Spinal cord (tissue), 10 donors: ENCODE results near the gene ADAM30. TPM values are rescaled to one million over a fixed set of nuclear protein-coding genes. Genes with fewer than 3 reads are reported as not detected.

Experiments
- DNase-seq, 6 donors: peaks; one replicate each; pipeline versions ENCODE4 v3.0.0 to v3.0.0-alpha.2; 2013 to 2015; ENCODE audit warnings: low spot score in 6 of 6, low read depth in 4 of 6
- H3K27ac ChIP-seq: one replicate; pipeline ENCODE4 v1.5.1; 2013; ENCODE audit warnings: low read depth, low read length, control low read depth
- H3K27me3 ChIP-seq: one replicate; pipeline ENCODE4 v1.6.1; 2013; ENCODE audit warnings: low read length; ENCODE audit not compliant: control insufficient read depth, insufficient read depth
- H3K36me3 ChIP-seq: one replicate; pipeline ENCODE4 v1.6.1; 2013; ENCODE audit warnings: low read length; ENCODE audit not compliant: control insufficient read depth, insufficient read depth
- H3K4me1 ChIP-seq: one replicate; pipeline ENCODE4 v1.6.1; 2013; ENCODE audit warnings: low read length; ENCODE audit not compliant: control insufficient read depth, insufficient read depth
- H3K4me3 ChIP-seq: one replicate; pipeline ENCODE4 v1.5.1; 2013; ENCODE audit warnings: low read depth, low read length, control low read depth
- H3K9me3 ChIP-seq: one replicate; pipeline ENCODE4 v1.6.1; 2013; ENCODE audit warnings: low read length; ENCODE audit not compliant: control insufficient read depth, insufficient read depth
- WGBS: methylation state at CpG from one replicate; pipeline ENCODE4 v1.1.5; 2013; ENCODE audit warnings: missing lambda C conversion rate; ENCODE audit not compliant: insufficient coverage; 5-methylcytosine and 5-hydroxymethylcytosine counted together
- polyA plus RNA-seq, 2 donors: library from polyadenylated mRNA; unstranded; fragments of 120-200 nt; gene quantifications; one replicate each; pipeline ENCODE4 v1.2.1, GENCODE V29; 2013; ENCODE audit not compliant: insufficient read length in 2 of 2
- total RNA-seq, 2 donors: library from RNA; depleted of rRNA in 1 of 2; stranded (reverse); fragments of 120-200 nt in 1 of 2; fragments of >200 nt in 1 of 2; gene quantifications; one replicate each; pipeline versions ENCODE4 v1.2.3 to v1.2.4, GENCODE V29; 2013 to 2014
- donor health status: healthy.

Gene ADAM30
- total and polyA plus RNA-seq, 4 donors = not detected

DNA sequence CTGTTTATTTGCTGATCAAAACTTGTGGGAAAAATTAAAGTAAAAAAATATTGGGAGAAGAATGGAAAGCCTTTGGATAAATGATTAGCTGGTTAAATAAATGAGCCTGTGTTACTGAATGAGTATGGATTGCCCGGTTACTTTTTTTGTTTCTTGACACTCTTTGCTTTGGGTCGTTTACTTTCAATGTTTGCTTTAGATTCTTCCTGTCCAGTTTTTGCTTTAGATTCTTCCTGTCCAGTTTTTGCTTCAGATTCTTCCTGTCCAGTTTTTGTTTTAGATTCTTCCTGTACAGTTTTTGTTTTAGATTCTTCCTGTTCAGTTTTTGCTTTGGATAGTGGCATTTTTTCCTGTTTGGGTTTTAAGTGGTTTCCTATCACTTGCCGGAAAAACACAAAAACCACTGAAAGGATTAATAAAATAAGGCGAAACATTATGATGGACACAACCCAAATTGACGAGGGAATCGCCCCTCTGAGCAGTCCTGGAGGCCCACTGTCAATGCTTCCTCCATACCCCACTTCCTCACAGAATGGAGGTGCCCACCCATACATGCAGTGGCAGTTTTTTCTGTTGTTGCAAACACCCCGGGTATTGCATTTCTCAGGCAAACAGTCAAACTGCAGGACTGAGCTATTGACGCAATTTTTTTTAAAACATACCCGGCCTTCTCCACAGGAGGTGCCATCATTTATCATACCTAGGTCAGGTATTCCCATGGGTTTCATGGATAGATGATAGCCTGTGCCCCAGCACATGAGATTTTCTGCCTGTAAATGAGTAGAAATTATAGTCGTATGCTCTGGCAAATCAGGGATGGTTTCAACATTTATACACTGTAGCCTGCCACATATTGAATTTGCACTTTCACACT, 2.3 kb downstream of the ADAM30 start:
- DNase-seq = no peak
- Histone ChIP-seq H3K27me3 (no peaks in the 10 kb centered on the region), H3K27ac (no peak overlapping the region), H3K36me3 (no peaks in the 10 kb centered on the region), H3K4me1 (no peaks in the 10 kb centered on the region), H3K4me3 (no peak overlapping the region), H3K9me3 (no peaks in the 10 kb centered on the region)
- WGBS = 77% methylated on average over 7 of the region's 10 CpGs

DNA sequence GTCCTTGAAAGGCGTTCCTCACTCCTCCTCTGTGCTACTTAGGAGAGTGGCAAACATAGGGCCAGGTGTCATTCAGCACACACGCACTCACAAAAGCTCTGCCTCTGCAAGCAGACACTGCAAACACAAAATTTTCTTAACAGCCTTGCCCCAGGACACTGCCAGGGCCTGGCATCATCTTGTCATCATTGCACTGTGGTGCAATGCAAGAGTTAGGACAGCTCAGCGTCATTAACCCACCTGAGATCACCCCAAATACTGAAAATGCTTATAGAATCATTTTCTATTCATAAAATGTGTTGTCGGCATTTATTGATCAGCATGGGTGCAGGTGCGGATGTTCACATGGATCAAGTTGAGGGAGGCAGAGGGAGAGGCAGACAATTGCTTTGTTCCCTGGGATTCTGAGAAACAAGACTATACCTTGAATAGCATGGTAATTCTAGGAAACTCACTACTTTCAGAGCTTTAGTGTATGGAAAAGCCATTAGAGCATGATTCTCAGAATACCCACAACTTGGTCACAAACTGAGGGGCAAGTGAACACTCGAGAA, 3.0 kb downstream of the ADAM30 start:
- no peaks in the 10 kb centered on the region for H3K27me3 ChIP-seq
- 82% methylated on average over 3 of the region's 6 CpGs for WGBS
- no peak overlapping the region for H3K4me3 ChIP-seq
- DNase-seq = no peak
- H3K4me1 ChIP-seq = no peaks in the 10 kb centered on the region
- no peaks in the 10 kb centered on the region for H3K9me3 ChIP-seq
- H3K27ac ChIP-seq = no peak overlapping the region
- H3K36me3 ChIP-seq = no peaks in the 10 kb centered on the region

GRCh38 chr1:119891386-119891785, 4.9 kb downstream of the ADAM30 start:
- WGBS = no CpG with 5 or more reads among the region's 1 CpG
- no peak overlapping the region for H3K27ac ChIP-seq
- no peak for DNase-seq

GRCh38 chr1:119888476-119888875, 7.8 kb downstream of the ADAM30 start:
- DNase-seq = no peak
- H3K36me3 ChIP-seq = no peaks in the 10 kb centered on the region
- H3K27ac ChIP-seq = no peak overlapping the region
- H3K9me3 ChIP-seq = no peaks in the 10 kb centered on the region
- no peaks in the 10 kb centered on the region for H3K27me3 ChIP-seq
- no peaks in the 10 kb centered on the region for H3K4me1 ChIP-seq
- no peak overlapping the region for H3K4me3 ChIP-seq

More at GRCh38 chr1:119891386-119891785, 4.9 kb downstream of the ADAM30 start:
- no peak overlapping the region for H3K4me3 ChIP-seq
- H3K36me3 ChIP-seq = no peaks in the 10 kb centered on the region
- no peaks in the 10 kb centered on the region for H3K9me3 ChIP-seq
- no peaks in the 10 kb centered on the region for H3K27me3 ChIP-seq
- no peaks in the 10 kb centered on the region for H3K4me1 ChIP-seq

- H3K27ac ChIP-seq = no peak overlapping the region
- DNase-seq = no peak
- H3K9me3 ChIP-seq = no peaks in the 10 kb centered on the region
- no peaks in the 10 kb centered on the region for H3K36me3 ChIP-seq
- H3K27me3 ChIP-seq = no peaks in the 10 kb centered on the region
- H3K4me1 ChIP-seq = no peaks in the 10 kb centered on the region
- H3K4me3 ChIP-seq = no peak overlapping the region
These were observed 8.9 kb downstream of the ADAM30 start for GRCh38 chr1:119887427-119887826.

DNA sequence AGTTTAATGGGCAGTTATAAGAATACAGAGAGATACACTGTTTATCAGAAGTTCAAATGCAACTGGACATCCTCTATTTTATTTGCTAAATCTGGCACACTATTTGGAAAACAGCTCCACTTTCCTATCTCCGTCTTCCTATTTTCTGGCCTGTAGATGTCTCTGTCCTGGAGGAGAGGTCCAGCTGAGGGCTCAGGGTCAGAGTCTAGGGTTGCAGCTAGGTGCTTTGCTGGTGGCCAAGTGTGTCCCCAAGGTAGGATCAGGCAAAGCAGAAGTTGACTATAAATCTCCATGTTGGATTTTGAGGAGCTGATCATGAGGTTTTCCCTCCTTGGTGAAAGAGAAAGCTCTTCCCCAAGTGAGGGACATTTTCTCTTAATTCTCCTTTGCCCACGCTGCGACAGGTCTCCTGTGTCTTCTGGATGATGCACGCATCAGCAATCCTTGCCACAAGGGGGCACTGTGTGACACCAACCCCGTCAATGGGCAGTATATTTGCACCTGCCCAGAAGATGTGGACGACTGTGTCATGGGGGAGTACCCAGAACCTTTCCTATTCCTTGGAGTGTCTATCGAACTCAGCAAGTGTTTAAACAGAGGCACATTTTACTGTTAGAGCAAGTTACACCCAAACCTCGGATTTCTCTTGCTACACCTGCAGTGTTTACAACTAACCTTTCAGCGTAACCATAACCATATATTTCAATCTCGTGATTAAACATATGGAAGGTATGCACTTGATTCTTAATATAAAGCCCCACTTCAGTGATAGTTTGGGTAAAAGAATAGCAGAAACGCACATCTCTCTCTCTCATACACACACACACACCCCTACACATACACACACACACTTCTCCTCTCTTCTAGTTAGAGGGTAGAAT, 10.2 kb downstream of the ADAM30 start:
- Histone ChIP-seq H3K4me3 (no peak overlapping the region), H3K27ac (no peak overlapping the region), H3K27me3 (no peaks in the 10 kb centered on the region), H3K9me3 (no peaks in the 10 kb centered on the region), H3K4me1 (no peaks in the 10 kb centered on the region), H3K36me3 (no peaks in the 10 kb centered on the region)
- no peak for DNase-seq
- WGBS = 33% methylated on average over 6 of the region's 11 CpGs

DNA sequence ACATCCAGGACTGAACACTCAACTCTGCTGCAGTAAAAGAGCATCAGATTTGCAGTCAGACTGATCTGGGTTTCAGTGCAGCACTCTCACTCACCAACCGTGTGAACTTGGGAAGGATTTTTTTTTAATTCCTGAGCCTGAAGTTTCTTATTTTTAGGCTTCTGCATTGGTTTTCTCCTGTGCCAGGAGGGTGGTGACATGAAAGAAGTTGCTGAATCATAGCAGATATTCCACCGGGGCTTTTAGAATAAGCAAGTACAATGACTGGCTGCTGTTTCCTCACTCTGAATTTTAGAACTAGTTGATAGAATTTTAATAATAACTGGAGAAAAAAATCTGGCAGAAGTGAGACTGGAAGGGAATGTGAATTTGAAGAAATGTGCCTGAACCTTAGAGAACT, 11.6 kb downstream of the ADAM30 start:
- no peak overlapping the region for H3K27ac ChIP-seq
- no peaks in the 10 kb centered on the region for H3K9me3 ChIP-seq
- H3K4me1 ChIP-seq = no peaks in the 10 kb centered on the region
- H3K27me3 ChIP-seq = no peaks in the 10 kb centered on the region
- no peak overlapping the region for H3K4me3 ChIP-seq
- DNase-seq = no peak
- no peaks in the 10 kb centered on the region for H3K36me3 ChIP-seq
- WGBS = no CpG with 5 or more reads among the region's 2 CpGs

GRCh38 chr1:119883826-119884225, 12.5 kb downstream of the ADAM30 start:
- Histone ChIP-seq H3K27me3 (no peaks in the 10 kb centered on the region), H3K9me3 (no peaks in the 10 kb centered on the region), H3K27ac (no peak overlapping the region), H3K4me1 (no peaks in the 10 kb centered on the region), H3K4me3 (no peak overlapping the region), H3K36me3 (no peaks in the 10 kb centered on the region)
- 100% methylated on average over 2 of the region's 3 CpGs for WGBS
- no peak for DNase-seq

DNA sequence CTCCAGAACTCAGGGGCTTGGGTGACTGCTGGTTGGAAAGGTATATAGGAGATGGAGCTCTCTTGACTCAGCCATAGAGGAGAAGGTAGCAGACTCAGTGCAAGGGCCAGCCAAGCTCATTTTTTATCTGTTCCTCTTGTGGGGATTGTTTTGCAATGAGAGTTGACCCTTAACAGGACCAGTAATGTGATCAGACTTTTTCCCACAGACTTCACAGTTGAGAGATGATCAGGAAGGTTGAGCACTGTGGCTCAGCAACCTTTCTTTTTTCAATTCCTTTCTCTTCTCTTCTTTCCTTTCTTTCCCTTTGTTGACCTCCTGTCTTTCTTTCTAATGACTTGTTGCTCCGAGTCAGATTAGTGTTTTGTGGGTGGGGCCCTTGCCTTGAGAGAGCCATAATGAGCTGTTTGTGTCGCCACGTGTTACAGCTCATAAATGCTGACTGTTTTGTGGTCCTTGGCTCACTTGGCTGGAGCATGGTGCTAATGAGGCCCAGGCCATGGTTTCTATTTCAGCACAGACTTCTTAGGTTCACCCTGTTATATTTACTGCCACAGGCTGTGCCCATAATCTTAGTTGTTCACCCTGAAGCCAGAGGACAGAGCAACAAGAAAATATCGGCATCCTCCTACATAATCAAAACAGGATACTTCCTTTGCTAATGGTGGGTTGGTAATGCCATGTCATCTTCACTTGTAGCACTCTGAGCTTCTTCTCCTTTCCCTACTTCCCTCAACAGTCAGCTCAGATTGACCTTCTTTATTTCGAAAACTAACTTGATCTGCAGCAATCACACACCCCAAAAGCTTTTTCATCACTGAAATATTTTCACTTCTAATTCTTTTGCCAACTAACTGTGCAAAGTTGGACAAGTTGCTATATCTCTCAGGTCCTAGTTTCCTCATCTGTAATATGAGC, 13.9 kb downstream of the ADAM30 start:
- 55% methylated on average over 3 of the region's 5 CpGs for WGBS
- Histone ChIP-seq H3K27ac (no peak overlapping the region), H3K4me1 (no peaks in the 10 kb centered on the region), H3K4me3 (no peak overlapping the region), H3K9me3 (no peaks in the 10 kb centered on the region), H3K36me3 (no peaks in the 10 kb centered on the region), H3K27me3 (no peaks in the 10 kb centered on the region)
- DNase-seq = no peak
